HEK293 (cell line): ENCODE measurements around the gene KANSL1.

Experiments
- CTCF ChIA-PET: fragments of 350-600 bp; formaldehyde crosslinking; extraction: SDS; loops from one replicate; lab custom pipeline; 2021; ENCODE audit warnings: antibody characterized with exemption; lab: Yijun Ruan, JAX
- POLR2A ChIA-PET: fragments of 300-600 bp; formaldehyde crosslinking; extraction: SDS; loops from one replicate; lab custom pipeline; 2020; ENCODE audit warnings: antibody characterized with exemption, inconsistent platforms; lab: Yijun Ruan, JAX
- H3K27ac ChIP-seq: fragments of 200-500 bp; sonication (Bioruptor generic); 2 replicates; pipeline ENCODE4 v1.5.1; 2014; ENCODE audit warnings: low read depth, low read length, control low read depth, inconsistent platforms; ENCODE audit errors: extremely low read depth
- H3K36me3 ChIP-seq, 2 experiments: fragments of 200-500 bp in 1 of 2; sonication (Bioruptor generic) in 1 of 2; 1 replicate in 1 of 2; 2 replicates in 1 of 2; pipeline ENCODE4 v1.5.1; 2014 to 2017; ENCODE audit warnings: inconsistent platforms in 2 of 2, low read length in 2 of 2; ENCODE audit not compliant: control insufficient read depth in 2 of 2, insufficient read depth in 1 of 2
- H3K4me1 ChIP-seq: fragments of 200-500 bp; sonication (Bioruptor generic); 2 replicates; pipeline ENCODE4 v1.5.1; 2014; ENCODE audit warnings: mild to moderate bottlenecking, low read length, inconsistent platforms; ENCODE audit not compliant: control insufficient read depth, insufficient read depth
- H3K4me3 ChIP-seq: 2 replicates; pipeline ENCODE4 v1.5.1; 2011; ENCODE audit warnings: low read depth, mild to moderate bottlenecking, control low read depth, low read length, moderate library complexity
- H3K9me3 ChIP-seq: fragments of 200-500 bp; sonication (Bioruptor generic); 2 replicates; pipeline ENCODE4 v1.5.1; 2014; ENCODE audit warnings: low read depth, low read length, inconsistent platforms; ENCODE audit not compliant: control insufficient read depth, insufficient read depth
- FEZF1 ChIP-seq: fragments of 450-650 bp; formaldehyde crosslinking; IDR thresholded peaks from 2 replicates; pipeline ENCODE4 v1.5.1; 2016; ENCODE audit warnings: missing biosample characterization, missing genetic modification characterization
- HOXA7 ChIP-seq: sonication (generic); formaldehyde crosslinking; IDR thresholded peaks from 2 replicates; pipeline ENCODE4 v1.8.1; 2022; ENCODE audit warnings: missing genetic modification reagents, borderline replicate concordance
- HOXC10 ChIP-seq: sonication (generic); formaldehyde crosslinking; IDR thresholded peaks from 2 replicates; pipeline ENCODE4 v1.8.1; 2023; ENCODE audit warnings: mild to moderate bottlenecking, missing genetic modification reagents
- KLF10 ChIP-seq: fragments of 450-650 bp; IDR thresholded peaks from 2 replicates; pipeline ENCODE4 v1.5.1; 2018; ENCODE audit warnings: missing biosample characterization, mild to moderate bottlenecking, missing genetic modification characterization
- ZNF146 ChIP-seq: fragments of 450-650 bp; formaldehyde crosslinking; IDR thresholded peaks from 2 replicates; pipeline ENCODE4 v1.5.1; 2016; ENCODE audit warnings: missing biosample characterization, missing genetic modification characterization
- ZNF2 ChIP-seq: fragments of 450-650 bp; formaldehyde crosslinking; IDR thresholded peaks from 2 replicates; pipeline ENCODE4 v1.5.1; 2016; ENCODE audit warnings: missing biosample characterization, missing genetic modification characterization
- ZNF549 ChIP-seq: fragments of 450-650 bp; IDR thresholded peaks from 2 replicates; pipeline ENCODE4 v1.5.1; 2018; ENCODE audit warnings: missing biosample characterization, missing genetic modification characterization, mild to moderate bottlenecking, inconsistent platforms, moderate library complexity
- ZNF658 ChIP-seq: fragments of 450-650 bp; formaldehyde crosslinking; IDR thresholded peaks from 2 replicates; pipeline ENCODE4; 2016; ENCODE audit warnings: missing biosample characterization, missing genetic modification characterization
- ZNF830 ChIP-seq: fragments of 450-650 bp; IDR thresholded peaks from 2 replicates; pipeline ENCODE4 v1.5.0; 2018; ENCODE audit warnings: missing biosample characterization, missing genetic modification characterization, low read depth, mild to moderate bottlenecking, moderate library complexity
- ZSCAN16 ChIP-seq: fragments of 450-650 bp; formaldehyde crosslinking; IDR thresholded peaks from 2 replicates; pipeline ENCODE4 v1.5.1; 2016; ENCODE audit warnings: missing biosample characterization, missing genetic modification characterization
- TF ChIP-seq, protein P1 (sequence below): fragments of 450-650 bp; formaldehyde crosslinking; IDR thresholded peaks from 2 replicates; pipeline ENCODE4 v1.5.1; 2016; ENCODE audit warnings: missing biosample characterization, missing genetic modification characterization
- TF ChIP-seq, protein P2 (sequence below): fragments of 450-650 bp; formaldehyde crosslinking; IDR thresholded peaks from 2 replicates; pipeline ENCODE4 v1.5.1; 2016; ENCODE audit warnings: missing biosample characterization, missing genetic modification characterization, low read depth
- TF ChIP-seq, protein P3 (sequence below): fragments of 450-650 bp; formaldehyde crosslinking; IDR thresholded peaks from 2 replicates; pipeline ENCODE4 v1.5.1; 2017; ENCODE audit warnings: missing biosample characterization, missing genetic modification characterization
- TF ChIP-seq, protein P4 (sequence below): fragments of 450-650 bp; formaldehyde crosslinking; IDR thresholded peaks from 2 replicates; pipeline ENCODE4 v1.5.1; 2017; ENCODE audit warnings: missing biosample characterization, missing genetic modification characterization
- TF ChIP-seq, protein P5 (sequence below): fragments of 450-650 bp; formaldehyde crosslinking; IDR thresholded peaks from 2 replicates; pipeline ENCODE4 v1.5.1; 2016; ENCODE audit warnings: missing biosample characterization, missing genetic modification characterization
- TF ChIP-seq, protein P6 (sequence below): fragments of 450-650 bp; formaldehyde crosslinking; IDR thresholded peaks from 2 replicates; pipeline ENCODE4 v1.5.1; 2016; ENCODE audit warnings: missing biosample characterization, missing genetic modification characterization

KANSL1 gene

DNA sequence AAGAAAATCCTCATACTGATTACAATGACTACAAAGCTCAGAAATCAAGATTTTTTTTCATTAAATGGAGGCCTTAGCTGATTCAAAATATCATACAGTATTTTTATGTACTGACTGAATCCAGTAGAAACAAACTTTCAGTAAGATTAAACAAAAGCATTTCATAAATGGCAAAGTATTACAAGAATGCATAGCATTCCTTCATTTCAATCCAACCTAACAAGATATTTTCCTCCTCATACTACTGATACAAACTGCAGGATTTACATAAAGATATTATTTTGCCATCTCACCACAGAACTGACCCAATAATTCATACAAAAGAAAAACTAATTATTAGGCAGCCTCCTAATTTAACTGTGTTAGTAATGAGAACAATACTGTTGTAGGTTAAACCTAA lies 6.2 kb upstream of the KANSL1 start:
- peaks cover 12 to 26% of the 10 kb centered on the region in 2 experiments; a peak in 2 of 3 replicates for H3K36me3 ChIP-seq
- TF ChIP-seq, protein P1, sequence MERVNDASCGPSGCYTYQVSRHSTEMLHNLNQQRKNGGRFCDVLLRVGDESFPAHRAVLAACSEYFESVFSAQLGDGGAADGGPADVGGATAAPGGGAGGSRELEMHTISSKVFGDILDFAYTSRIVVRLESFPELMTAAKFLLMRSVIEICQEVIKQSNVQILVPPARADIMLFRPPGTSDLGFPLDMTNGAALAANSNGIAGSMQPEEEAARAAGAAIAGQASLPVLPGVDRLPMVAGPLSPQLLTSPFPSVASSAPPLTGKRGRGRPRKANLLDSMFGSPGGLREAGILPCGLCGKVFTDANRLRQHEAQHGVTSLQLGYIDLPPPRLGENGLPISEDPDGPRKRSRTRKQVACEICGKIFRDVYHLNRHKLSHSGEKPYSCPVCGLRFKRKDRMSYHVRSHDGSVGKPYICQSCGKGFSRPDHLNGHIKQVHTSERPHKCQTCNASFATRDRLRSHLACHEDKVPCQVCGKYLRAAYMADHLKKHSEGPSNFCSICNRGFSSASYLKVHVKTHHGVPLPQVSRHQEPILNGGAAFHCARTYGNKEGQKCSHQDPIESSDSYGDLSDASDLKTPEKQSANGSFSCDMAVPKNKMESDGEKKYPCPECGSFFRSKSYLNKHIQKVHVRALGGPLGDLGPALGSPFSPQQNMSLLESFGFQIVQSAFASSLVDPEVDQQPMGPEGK (tag by site-specific recombination) = no peak
- TF ChIP-seq, protein P2, sequence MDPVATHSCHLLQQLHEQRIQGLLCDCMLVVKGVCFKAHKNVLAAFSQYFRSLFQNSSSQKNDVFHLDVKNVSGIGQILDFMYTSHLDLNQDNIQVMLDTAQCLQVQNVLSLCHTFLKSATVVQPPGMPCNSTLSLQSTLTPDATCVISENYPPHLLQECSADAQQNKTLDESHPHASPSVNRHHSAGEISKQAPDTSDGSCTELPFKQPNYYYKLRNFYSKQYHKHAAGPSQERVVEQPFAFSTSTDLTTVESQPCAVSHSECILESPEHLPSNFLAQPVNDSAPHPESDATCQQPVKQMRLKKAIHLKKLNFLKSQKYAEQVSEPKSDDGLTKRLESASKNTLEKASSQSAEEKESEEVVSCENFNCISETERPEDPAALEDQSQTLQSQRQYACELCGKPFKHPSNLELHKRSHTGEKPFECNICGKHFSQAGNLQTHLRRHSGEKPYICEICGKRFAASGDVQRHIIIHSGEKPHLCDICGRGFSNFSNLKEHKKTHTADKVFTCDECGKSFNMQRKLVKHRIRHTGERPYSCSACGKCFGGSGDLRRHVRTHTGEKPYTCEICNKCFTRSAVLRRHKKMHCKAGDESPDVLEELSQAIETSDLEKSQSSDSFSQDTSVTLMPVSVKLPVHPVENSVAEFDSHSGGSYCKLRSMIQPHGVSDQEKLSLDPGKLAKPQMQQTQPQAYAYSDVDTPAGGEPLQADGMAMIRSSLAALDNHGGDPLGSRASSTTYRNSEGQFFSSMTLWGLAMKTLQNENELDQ (tag by site-specific recombination) = no peak
- TF ChIP-seq ZNF658 (tag by site-specific recombination) (no peak), ZNF146 (no peak), FEZF1 (no peak), ZSCAN16 (no peak), ZNF830 (tag by site-specific recombination) (no peak), HOXC10 (no peak), KLF10 (no peak), HOXA7 (CRISPR knock-in tag) (no peak), ZNF549 (tag by site-specific recombination) (no peak), ZNF2 (no peak)
- TF ChIP-seq, protein P3, sequence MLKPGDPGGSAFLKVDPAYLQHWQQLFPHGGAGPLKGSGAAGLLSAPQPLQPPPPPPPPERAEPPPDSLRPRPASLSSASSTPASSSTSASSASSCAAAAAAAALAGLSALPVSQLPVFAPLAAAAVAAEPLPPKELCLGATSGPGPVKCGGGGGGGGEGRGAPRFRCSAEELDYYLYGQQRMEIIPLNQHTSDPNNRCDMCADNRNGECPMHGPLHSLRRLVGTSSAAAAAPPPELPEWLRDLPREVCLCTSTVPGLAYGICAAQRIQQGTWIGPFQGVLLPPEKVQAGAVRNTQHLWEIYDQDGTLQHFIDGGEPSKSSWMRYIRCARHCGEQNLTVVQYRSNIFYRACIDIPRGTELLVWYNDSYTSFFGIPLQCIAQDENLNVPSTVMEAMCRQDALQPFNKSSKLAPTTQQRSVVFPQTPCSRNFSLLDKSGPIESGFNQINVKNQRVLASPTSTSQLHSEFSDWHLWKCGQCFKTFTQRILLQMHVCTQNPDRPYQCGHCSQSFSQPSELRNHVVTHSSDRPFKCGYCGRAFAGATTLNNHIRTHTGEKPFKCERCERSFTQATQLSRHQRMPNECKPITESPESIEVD (tag by site-specific recombination) = no peak
- TF ChIP-seq, protein P4, sequence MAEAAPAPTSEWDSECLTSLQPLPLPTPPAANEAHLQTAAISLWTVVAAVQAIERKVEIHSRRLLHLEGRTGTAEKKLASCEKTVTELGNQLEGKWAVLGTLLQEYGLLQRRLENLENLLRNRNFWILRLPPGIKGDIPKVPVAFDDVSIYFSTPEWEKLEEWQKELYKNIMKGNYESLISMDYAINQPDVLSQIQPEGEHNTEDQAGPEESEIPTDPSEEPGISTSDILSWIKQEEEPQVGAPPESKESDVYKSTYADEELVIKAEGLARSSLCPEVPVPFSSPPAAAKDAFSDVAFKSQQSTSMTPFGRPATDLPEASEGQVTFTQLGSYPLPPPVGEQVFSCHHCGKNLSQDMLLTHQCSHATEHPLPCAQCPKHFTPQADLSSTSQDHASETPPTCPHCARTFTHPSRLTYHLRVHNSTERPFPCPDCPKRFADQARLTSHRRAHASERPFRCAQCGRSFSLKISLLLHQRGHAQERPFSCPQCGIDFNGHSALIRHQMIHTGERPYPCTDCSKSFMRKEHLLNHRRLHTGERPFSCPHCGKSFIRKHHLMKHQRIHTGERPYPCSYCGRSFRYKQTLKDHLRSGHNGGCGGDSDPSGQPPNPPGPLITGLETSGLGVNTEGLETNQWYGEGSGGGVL = no peak
- TF ChIP-seq, protein P5, sequence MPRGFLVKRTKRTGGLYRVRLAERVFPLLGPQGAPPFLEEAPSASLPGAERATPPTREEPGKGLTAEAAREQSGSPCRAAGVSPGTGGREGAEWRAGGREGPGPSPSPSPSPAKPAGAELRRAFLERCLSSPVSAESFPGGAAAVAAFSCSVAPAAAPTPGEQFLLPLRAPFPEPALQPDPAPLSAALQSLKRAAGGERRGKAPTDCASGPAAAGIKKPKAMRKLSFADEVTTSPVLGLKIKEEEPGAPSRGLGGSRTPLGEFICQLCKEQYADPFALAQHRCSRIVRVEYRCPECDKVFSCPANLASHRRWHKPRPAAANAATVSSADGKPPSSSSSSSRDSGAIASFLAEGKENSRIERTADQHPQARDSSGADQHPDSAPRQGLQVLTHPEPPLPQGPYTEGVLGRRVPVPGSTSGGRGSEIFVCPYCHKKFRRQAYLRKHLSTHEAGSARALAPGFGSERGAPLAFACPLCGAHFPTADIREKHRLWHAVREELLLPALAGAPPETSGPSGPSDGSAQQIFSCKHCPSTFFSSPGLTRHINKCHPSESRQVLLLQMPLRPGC (tag by site-specific recombination) = no peak
- TF ChIP-seq, protein P6, sequence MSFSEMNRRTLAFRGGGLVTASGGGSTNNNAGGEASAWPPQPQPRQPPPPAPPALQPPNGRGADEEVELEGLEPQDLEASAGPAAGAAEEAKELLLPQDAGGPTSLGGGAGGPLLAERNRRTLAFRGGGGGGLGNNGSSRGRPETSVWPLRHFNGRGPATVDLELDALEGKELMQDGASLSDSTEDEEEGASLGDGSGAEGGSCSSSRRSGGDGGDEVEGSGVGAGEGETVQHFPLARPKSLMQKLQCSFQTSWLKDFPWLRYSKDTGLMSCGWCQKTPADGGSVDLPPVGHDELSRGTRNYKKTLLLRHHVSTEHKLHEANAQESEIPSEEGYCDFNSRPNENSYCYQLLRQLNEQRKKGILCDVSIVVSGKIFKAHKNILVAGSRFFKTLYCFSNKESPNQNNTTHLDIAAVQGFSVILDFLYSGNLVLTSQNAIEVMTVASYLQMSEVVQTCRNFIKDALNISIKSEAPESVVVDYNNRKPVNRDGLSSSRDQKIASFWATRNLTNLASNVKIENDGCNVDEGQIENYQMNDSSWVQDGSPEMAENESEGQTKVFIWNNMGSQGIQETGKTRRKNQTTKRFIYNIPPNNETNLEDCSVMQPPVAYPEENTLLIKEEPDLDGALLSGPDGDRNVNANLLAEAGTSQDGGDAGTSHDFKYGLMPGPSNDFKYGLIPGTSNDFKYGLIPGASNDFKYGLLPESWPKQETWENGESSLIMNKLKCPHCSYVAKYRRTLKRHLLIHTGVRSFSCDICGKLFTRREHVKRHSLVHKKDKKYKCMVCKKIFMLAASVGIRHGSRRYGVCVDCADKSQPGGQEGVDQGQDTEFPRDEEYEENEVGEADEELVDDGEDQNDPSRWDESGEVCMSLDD (tag by site-specific recombination) = no peak
- H3K9me3 ChIP-seq = no peaks in the 10 kb centered on the region
- ChIA-PET POLR2A (interaction anchor here (0.7 to 1.5 kb wide), 3 partner anchors 10 to 17 kb away, joined by 3 to 4 read pairs (median 4); no protein-coding TSS in a partner anchor), CTCF (interaction anchor here (0.6 to 8.0 kb wide), 9 partner anchors 12 to 159 kb away, joined by 3 to 96 read pairs (median 3); no protein-coding TSS in a partner anchor)
- H3K4me3 ChIP-seq = no peak overlapping the region
- H3K4me1 ChIP-seq = peaks cover 13% of the 10 kb centered on the region
- H3K27ac ChIP-seq = no peak overlapping the region
